GM19463 (cell line): ENCODE results near the gene OR1J2.

ENCODE experiments used
- ATAC-seq: cut with Tn5 transposase; IDR thresholded peaks from one replicate; pipeline ENCODE4 v1.9.1; 2021; ENCODE audit warnings: mild to moderate bottlenecking, moderate library complexity; ENCODE audit not compliant: unreplicated experiment

Gene OR1J2

GRCh38 chr9:122546196-122546595 is 35.6 kb downstream of the OR1J2 start:
- ATAC-seq: no peak

GRCh38 chr9:122551371-122551770 is 40.8 kb downstream of the OR1J2 start:
- ATAC-seq: no peak

GRCh38 chr9:122552812-122553211 is 42.2 kb downstream of the OR1J2 start, which contains the start of gene OR1N2:
OR1N2 (plus strand) TSS chr9:122553112; CDS start chr9:122553212, 100 bp downstream.
- no peak for ATAC-seq
